Caco-2 (cell line): ENCODE results near the gene BPGM. TPM values are rescaled to one million over a fixed set of nuclear protein-coding genes. Genes with fewer than 3 reads are reported as not detected.

ENCODE experiments used
- BruUV-seq: library from RNA; stranded (reverse); fragments of 400-500 nt; replicated peaks from 2 replicates; lab custom pipeline; 2021; lab: Mats Ljungman, UMichigan
- CTCF ChIA-PET: fragments of 300-600 bp; sonication (Branson Sonifier 250); formaldehyde crosslinking; loops from one replicate; lab custom pipeline; 2022; ENCODE audit warnings: antibody characterized with exemption; lab: Charles Lee
- POLR2A ChIA-PET: fragments of 300-600 bp; sonication (Branson Sonifier 250); formaldehyde crosslinking; loops from one replicate; lab custom pipeline; 2022; ENCODE audit warnings: antibody characterized with exemption; lab: Charles Lee
- DNase-seq, 2 experiments: peaks; one replicate each; pipeline versions ENCODE4 v3.0.0 to v3.0.0-alpha.2; 2020 to 2022
- H3K27me3 ChIP-seq: replicated peaks from 2 replicates; pipeline ENCODE4 v1.6.0; 2011; ENCODE audit warnings: low read length; ENCODE audit not compliant: control insufficient read depth, insufficient read depth
- H3K36me3 ChIP-seq: 2 replicates; pipeline ENCODE4 v1.5.1; 2011; ENCODE audit warnings: low read length; ENCODE audit not compliant: control insufficient read depth, insufficient read depth
- H3K4me1 ChIP-seq: fragments of 250-450 bp; sonication (Bioruptor Pico); 2 replicates; pipeline ENCODE4 v1.5.1; 2020; ENCODE audit warnings: mild to moderate bottlenecking
- H3K4me3 ChIP-seq: 2 replicates; pipeline ENCODE4 v1.5.1; 2011; ENCODE audit warnings: low read depth, mild to moderate bottlenecking, control low read depth, low read length
- H3K9me3 ChIP-seq: fragments of 250-450 bp; sonication (Bioruptor Pico); 2 replicates; pipeline ENCODE4 v1.5.1; 2020; ENCODE audit warnings: mild to moderate bottlenecking, moderate library complexity
- H3K27ac Mint-ChIP-seq: one replicate; pipeline ENCODE4 v1.8.0; 2022; ENCODE audit warnings: mixed read lengths; ENCODE audit not compliant: unreplicated experiment
- H3K27me3 Mint-ChIP-seq: one replicate; pipeline ENCODE4 v1.8.0; 2022; ENCODE audit warnings: mixed read lengths; ENCODE audit not compliant: insufficient read depth, unreplicated experiment
- H3K36me3 Mint-ChIP-seq: one replicate; pipeline ENCODE4 v1.8.0; 2022; ENCODE audit warnings: mild to moderate bottlenecking, mixed read lengths; ENCODE audit not compliant: insufficient read depth, unreplicated experiment
- H3K4me1 Mint-ChIP-seq: one replicate; pipeline ENCODE4 v1.8.0; 2022; ENCODE audit warnings: low read depth, mixed read lengths; ENCODE audit not compliant: unreplicated experiment
- H3K4me3 Mint-ChIP-seq: one replicate; pipeline ENCODE4 v1.8.0; 2022; ENCODE audit warnings: mild to moderate bottlenecking, moderate library complexity, mixed read lengths; ENCODE audit not compliant: unreplicated experiment
- H3K9me3 Mint-ChIP-seq: one replicate; pipeline ENCODE4 v1.8.0; 2022; ENCODE audit warnings: mixed read lengths; ENCODE audit not compliant: unreplicated experiment
- intact Hi-C: fragments of 100-400 bp; cut with micrococcal nuclease; formaldehyde crosslinking; loops from one replicate; pipeline ENCODE4 v1.10.0; 2022; ENCODE audit not compliant: unreplicated experiment
- total RNA-seq: library from RNA; stranded (reverse); gene quantifications from 2 replicates; pipeline ENCODE4 v1.2.3, GENCODE V29; 2022
- TF ChIP-seq, protein P1 (sequence below), 2 experiments: fragments of 200-600 bp in 1 of 2; IDR thresholded peaks; 1 replicate in 1 of 2; 2 replicates in 1 of 2; pipeline versions ENCODE4 v1.5.1 to v1.8.0; 2011 to 2022; ENCODE audit warnings: antibody characterized with exemption in 1 of 2, control low read depth in 1 of 2, inconsistent platforms in 1 of 2, low read depth in 1 of 2, low read length in 1 of 2, mild to moderate bottlenecking in 1 of 2, moderate library complexity in 1 of 2; ENCODE audit not compliant: insufficient read depth in 1 of 2, severe bottlenecking in 1 of 2, unreplicated experiment in 1 of 2

Gene BPGM
- total RNA-seq, 1 experiment from 2014 or later = 8.1 TPM

DNA sequence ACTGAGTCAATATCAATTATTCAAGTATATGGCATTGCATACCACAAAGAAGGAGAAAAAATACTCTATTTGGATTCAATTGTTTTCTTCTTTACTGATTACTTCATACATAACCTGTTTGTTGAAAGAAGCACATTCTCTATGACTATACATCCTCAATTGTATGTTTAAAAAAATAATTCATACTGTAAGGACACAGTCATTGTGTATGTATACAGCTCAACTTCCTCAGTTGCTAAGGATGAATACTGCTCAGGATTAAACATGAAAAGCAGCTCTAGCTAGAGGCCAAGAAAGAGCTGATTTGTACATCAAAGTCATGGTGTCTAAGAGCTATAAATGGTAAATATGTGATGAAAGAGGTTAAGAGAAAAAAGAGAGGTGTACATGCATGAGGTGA, 15.8 kb upstream of the BPGM start:
- Mint-ChIP-seq H3K4me1 (no peaks in the 10 kb centered on the region), H3K9me3 (no peaks in the 10 kb centered on the region), H3K27me3 (peaks cover 9% of the 10 kb centered on the region), H3K36me3 (no peaks in the 10 kb centered on the region), H3K4me3 (no peak overlapping the region), H3K27ac (no peak overlapping the region)
- Histone ChIP-seq H3K4me1 (no peaks in the 10 kb centered on the region), H3K36me3 (no peaks in the 10 kb centered on the region), H3K9me3 (no peaks in the 10 kb centered on the region), H3K4me3 (no peak overlapping the region), H3K27me3 (no peaks in the 10 kb centered on the region; the same call in 1 of the 2 replicates)
- intact Hi-C loops = no loop called here
- DNase-seq = no peak
- TF ChIP-seq, protein P1, sequence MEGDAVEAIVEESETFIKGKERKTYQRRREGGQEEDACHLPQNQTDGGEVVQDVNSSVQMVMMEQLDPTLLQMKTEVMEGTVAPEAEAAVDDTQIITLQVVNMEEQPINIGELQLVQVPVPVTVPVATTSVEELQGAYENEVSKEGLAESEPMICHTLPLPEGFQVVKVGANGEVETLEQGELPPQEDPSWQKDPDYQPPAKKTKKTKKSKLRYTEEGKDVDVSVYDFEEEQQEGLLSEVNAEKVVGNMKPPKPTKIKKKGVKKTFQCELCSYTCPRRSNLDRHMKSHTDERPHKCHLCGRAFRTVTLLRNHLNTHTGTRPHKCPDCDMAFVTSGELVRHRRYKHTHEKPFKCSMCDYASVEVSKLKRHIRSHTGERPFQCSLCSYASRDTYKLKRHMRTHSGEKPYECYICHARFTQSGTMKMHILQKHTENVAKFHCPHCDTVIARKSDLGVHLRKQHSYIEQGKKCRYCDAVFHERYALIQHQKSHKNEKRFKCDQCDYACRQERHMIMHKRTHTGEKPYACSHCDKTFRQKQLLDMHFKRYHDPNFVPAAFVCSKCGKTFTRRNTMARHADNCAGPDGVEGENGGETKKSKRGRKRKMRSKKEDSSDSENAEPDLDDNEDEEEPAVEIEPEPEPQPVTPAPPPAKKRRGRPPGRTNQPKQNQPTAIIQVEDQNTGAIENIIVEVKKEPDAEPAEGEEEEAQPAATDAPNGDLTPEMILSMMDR (IDR thresholded peaks at IDR 0.05; ENCODE audit: insufficient read depth in 1 of 2, low read depth in 1 of 2, low read length in 1 of 2, severe bottlenecking in 1 of 2, unreplicated experiment in 1 of 2) = no peak
- POLR2A ChIA-PET = interaction anchor here (0.5 kb wide), 1 partner anchor 579 kb away, joined by 3 read pairs; no protein-coding TSS in a partner anchor
- no TSS peak for BruUV-seq
- CTCF ChIA-PET = interaction anchor here (1.3 kb wide), 1 partner anchor 198 kb away, joined by 4 read pairs; no protein-coding TSS in a partner anchor

DNA sequence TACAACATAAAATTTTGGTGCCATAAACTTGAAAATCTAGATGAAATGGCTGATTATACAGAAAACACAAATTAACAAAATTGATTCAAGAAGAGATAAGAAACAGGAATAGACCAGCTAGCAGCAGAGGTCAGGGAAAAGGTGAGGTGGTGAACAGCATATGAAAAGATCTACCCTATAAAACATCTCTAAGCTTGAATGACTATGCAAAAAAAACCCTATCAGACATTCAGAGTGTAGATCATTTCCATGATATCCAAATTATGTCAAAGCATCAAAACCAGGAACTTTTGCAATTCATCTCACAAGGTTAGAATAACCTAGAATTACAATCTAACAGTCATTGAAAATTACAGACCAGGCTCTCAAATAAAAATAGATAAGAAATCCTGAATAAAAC, 14.6 kb upstream of the BPGM start:
- H3K27ac Mint-ChIP-seq = no peak overlapping the region
- no peak for DNase-seq
- H3K9me3 Mint-ChIP-seq = no peaks in the 10 kb centered on the region
- ChIA-PET CTCF (interaction anchor here (1.3 kb wide), 1 partner anchor 200 kb away, joined by 4 read pairs; no protein-coding TSS in a partner anchor), POLR2A (no interaction called here)
- Histone ChIP-seq H3K36me3 (no peaks in the 10 kb centered on the region), H3K9me3 (no peaks in the 10 kb centered on the region), H3K27me3 (no peaks in the 10 kb centered on the region; the same call in 1 of the 2 replicates), H3K4me1 (no peaks in the 10 kb centered on the region), H3K4me3 (no peak overlapping the region)
- BruUV-seq = no TSS peak
- no peaks in the 10 kb centered on the region for H3K4me1 Mint-ChIP-seq
- TF ChIP-seq, protein P1 (IDR thresholded peaks at IDR 0.05; ENCODE audit: insufficient read depth in 1 of 2, low read depth in 1 of 2, low read length in 1 of 2, severe bottlenecking in 1 of 2, unreplicated experiment in 1 of 2) = no peak
- intact Hi-C loops = loop anchor here (2.0 kb wide), 2 partner anchors 123 to 539 kb away; partner anchors contain the start of gene CYREN
- H3K36me3 Mint-ChIP-seq = no peaks in the 10 kb centered on the region
- H3K27me3 Mint-ChIP-seq = peaks cover 9% of the 10 kb centered on the region
- H3K4me3 Mint-ChIP-seq = no peak overlapping the region

DNA sequence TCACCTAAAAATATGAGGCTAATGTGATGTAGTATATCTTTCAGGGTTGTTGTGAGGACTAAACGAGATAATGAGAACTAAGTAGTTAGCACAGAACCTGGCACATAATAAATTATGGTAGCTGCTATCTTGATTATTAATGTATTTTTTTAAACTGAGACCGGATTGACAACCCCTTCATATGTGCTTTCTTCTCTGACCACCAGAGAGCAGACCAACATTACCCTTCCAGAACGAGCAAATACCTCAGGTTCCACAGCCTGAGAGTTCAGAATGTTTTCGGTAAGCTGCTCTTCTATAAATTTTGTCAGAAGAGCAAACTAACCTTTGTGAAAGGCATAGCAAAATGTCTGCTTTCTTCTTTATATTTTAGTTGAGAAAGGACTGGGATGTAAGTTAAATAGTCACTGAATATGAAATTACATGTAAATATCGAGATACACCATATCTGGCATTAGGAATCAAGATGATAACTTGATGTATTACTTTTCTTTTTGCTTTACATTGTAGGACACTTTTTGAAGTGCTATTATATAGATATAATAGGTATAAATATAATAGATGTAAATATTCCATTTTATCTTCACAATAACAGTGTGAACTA, 13.6 kb upstream of the BPGM start:
- TF ChIP-seq, protein P1 (IDR thresholded peaks at IDR 0.05; ENCODE audit: insufficient read depth in 1 of 2, low read depth in 1 of 2, low read length in 1 of 2, severe bottlenecking in 1 of 2, unreplicated experiment in 1 of 2) = peak; percentile 63 to 65
- BruUV-seq = no TSS peak
- Mint-ChIP-seq H3K4me1 (no peaks in the 10 kb centered on the region), H3K27me3 (peaks cover 6% of the 10 kb centered on the region), H3K4me3 (no peak overlapping the region), H3K36me3 (no peaks in the 10 kb centered on the region), H3K9me3 (no peaks in the 10 kb centered on the region), H3K27ac (no peak overlapping the region)
- Histone ChIP-seq H3K4me1 (no peaks in the 10 kb centered on the region), H3K9me3 (no peaks in the 10 kb centered on the region), H3K4me3 (no peak overlapping the region), H3K36me3 (no peaks in the 10 kb centered on the region), H3K27me3 (no peaks in the 10 kb centered on the region; the same call in 1 of the 2 replicates)
- ChIA-PET POLR2A (interaction anchor here (0.6 kb wide), 1 partner anchor 663 kb away, joined by 3 read pairs; no protein-coding TSS in a partner anchor), CTCF (interaction anchor here (0.6 to 1.7 kb wide), 8 partner anchors 9 to 321 kb away, joined by 3 to 5 read pairs (median 3); no protein-coding TSS in a partner anchor)
- DNase-seq = peak in 1 of 2 experiments; percentile 49
- intact Hi-C loops = loop anchor here (1.0 to 2.0 kb wide), 6 partner anchors 68 to 702 kb away; partner anchors contain the start of gene CYREN
